GM21619 (cell line): Measurements from ENCODE around the gene ADARB2.

ENCODE experiments used
- ATAC-seq: cut with Tn5 transposase; IDR thresholded peaks from one replicate; pipeline ENCODE4 v1.9.1; 2021; ENCODE audit not compliant: unreplicated experiment

ADARB2 gene

DNA sequence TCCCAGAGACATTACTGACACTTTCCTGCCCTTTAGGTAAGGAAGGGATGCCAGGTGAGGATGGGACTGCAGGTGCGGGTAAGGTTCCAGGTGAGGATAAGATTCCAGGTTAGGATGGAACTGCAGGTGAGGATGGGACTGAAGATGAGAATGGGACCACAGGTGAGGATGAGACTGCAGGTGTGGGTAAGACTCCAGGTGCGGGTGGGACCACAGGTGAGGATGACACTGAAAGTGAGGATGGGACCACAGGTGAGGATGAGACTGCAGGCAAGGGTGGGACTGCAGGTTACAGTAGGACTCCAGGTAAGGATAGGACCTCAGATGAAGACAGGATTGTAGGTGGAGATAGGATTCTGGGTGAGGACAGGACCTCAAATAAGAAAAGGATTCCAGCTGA, 358.9 kb downstream of the ADARB2 start:
- ATAC-seq, result no peak

DNA sequence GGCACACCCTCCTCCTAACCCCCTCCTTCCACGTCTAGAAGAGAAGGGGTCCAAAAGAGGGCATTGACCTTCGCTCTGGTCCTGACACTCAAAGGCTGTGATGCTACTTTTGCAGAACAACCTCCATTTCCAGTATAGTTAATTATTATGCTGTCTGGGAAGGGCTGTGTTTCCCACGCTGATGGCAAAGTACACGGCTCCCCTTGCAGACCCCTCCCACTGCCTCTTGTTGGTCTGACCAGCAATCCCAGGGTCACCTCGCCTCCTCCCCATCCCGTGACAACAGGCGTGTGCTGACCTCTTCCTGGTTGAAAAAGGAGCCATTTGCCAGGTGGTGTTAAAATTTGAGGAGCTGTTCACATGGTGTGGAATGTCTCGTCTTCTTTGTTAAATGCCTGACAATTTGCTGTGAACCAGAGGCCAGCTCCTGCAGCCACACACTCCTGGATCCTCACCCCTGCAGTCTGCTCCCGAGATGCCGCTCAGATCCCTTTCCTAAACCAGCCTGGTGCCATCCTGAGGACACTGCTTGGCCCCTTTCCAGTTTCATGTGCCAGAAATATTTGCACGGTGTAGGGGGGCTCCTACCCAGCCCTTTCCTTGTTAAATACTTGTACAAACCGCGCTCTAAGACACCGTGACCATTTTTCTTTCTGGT, 359.5 kb downstream of the ADARB2 start:
- ATAC-seq, result no peak

DNA sequence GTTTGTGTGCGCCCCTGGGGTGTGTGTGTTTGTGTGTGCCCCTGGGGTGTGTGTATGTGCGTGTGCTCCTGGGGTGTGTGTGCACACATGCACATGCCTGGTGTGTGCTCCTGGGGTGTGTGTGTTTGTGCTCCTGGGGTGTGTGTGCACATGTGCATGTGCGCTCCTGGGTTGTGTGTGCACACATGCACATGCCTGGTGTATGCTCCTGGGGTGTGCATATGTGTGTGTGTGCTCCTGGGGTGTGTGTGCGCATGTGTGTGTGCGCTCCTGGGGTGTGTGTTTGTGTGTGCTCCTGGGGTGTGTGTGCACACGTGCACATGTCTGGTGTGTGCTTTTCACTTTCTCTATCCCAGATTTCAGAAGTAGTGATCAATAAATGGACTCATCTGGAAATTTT, 360.1 kb downstream of the ADARB2 start:
- ATAC-seq, result no peak

DNA sequence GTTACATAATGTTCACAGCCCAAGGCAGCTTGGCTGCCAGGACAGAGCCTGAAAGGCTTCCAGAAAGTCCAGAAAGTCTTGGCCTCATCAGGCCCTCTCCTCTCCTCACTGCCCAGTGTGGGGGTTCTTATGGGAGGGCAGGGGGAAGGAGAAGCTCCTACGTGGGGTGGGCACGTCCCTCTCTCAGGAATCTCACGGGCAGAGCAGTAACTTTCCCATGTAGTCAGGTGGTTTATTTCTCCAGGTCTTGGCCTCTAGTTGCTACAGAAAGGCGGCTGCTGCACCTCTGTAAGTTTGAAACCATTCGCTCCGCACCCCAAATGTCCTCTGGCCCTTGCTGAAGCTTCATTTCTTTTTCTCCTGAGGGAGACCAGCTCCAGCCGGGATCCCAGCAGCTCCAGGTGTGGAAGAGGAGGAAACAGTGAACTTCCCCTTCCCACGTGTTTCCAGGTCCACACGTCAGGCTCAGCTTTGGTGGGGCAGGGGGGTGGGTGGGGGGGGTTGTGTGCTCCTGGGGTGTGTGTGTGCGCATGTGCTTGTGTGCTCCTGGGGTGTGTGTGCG, 360.9 kb downstream of the ADARB2 start:
- no peak for ATAC-seq

DNA sequence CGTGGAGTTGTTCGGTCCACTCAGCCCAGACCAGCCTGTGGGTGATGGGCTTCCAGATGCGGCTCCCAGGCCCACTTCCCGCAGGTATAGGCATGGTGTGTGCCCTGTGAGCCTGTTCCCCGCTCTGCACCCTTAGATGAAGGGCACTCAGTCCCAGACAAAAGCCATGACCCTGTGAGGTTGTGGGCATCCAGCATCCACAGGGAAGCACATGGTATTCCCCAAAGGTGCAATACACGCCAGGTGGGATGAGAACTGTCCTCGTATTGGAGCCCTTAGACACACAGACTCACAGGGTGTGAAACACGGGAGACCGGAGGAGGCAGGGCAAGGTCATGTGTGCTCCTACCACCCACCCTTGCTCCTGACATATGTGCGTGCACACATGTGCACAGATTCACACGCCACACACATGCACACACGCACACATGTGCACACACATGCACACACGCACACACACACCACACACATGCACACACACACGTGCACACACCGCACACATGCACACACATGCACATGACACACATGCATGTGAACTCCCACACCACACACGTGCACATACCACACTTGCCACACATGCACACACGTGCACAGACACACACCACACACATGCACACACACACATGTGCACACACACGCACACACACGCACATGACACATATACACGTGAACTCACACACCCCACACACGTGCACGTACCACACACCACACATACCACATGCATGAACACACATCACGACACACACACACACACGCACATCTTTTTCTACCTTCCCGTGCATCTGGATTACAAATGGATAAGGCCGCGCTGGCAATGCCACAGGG, 361.8 kb downstream of the ADARB2 start:
- ATAC-seq, result no peak

DNA sequence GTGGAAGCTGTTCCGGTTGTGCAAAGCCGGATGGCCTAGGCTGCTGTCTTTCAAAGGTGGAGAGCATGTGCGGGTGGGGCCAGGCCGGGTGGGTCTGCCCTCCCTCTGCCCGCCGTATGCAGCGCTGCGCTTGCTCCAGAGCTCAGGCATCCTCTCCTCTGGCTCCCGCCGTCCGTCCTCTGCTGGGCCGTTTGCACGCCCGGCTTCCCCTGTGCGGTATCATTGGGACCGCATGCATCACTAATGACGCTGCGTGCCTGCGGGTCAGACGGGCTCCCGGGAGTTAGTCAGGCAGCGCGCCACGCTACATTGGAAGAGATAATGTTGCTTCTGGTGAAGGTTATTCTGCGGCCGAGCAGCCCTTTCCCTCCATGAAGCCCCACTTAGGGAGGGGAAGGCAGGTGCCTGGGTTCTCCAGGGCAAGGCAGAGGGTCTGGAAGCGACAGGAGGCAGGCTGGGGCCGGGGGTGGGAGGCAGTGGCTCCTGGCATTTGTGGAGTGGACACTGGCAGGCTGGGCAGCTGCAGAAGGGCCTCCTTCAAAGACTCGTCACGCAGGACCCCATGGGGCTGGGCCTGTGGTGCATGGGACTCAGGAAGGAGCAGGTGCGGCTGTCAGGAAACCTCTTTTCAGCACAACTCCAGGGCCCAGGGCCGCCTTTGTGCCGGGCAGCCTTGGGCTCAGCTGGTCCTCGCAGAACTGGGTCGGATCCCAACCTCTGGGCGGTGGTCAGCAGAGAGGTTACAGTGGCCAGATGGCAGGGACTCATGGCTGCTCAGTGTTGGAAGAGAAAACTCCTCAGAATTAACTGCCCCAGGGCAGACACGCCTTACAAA, 362.6 kb downstream of the ADARB2 start:
- no peak for ATAC-seq

DNA sequence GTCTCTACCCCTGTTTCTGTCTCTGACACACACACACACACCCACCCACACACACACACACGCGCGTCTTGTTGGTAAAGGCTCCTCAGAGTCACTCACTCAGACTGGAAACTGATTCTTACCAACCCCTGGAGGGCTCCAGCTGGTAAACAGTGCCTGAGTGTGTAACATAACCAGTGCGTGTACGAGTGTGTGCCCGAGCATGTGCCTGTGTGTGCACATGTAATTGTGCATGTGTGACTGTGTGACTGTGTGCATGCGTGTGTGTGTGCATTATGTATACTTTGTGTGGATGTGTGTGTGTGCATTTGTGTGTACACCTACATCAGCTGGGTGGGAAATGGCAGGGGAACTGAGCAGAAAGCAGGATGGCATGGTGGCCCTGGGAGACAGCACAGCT, 364.0 kb downstream of the ADARB2 start:
- no peak for ATAC-seq

DNA sequence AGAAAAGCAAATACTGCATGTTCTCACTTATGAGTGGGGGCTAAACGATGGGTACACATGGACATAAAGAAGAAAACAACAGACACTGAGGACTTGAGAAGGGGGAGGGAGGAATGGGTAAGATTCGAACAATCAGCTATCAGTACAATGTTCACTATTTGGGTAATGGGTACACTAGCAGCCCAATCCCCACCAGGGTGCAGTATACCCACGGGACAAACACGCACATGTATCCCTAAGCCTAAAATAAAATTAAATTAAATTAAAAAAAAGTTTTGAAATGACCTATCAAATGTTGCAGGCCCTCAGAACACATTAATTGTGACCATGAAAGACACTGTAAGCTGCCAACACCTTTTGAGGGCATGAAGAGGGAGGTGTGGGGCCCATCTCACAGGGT, 365.1 kb downstream of the ADARB2 start:
- ATAC-seq, result no peak

DNA sequence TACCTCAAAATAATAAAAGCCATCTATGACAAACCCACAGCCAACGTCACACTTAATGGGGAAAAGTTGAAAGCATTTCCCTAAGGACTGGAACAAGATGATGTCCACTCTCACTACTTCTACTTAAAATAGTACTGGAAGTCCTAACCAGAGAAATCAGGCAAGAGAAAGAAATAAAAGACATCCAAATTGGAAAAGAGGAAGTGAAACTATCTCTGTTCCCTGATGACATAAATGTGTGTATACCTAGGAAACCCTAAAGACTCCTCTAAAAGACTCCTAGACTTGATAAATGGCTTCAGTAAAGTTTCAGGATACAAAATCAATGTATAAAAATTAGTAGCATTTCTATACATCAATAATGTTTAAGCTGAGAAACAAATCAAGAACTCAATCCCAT, 367.0 kb downstream of the ADARB2 start:
- no peak for ATAC-seq

DNA sequence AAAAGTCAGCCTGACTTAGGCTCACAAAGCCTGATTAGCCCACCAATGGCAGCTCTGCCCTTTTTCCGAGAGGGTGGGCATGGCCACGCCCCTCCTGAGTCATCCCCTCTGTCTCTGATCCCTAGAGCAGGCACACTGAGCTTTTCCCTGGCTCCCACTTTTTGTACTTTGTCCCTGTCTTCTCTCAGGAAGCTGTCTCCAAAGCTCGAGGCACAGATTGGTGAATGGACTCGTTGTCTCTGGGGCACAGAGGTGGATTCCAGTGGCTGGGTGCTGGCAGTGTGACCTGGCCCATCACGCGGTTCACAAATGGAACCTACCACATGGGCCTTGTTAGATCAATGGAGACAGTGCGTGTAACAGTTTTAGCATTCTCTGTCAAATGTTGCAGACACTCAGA, 367.7 kb downstream of the ADARB2 start:
- ATAC-seq, result no peak

DNA sequence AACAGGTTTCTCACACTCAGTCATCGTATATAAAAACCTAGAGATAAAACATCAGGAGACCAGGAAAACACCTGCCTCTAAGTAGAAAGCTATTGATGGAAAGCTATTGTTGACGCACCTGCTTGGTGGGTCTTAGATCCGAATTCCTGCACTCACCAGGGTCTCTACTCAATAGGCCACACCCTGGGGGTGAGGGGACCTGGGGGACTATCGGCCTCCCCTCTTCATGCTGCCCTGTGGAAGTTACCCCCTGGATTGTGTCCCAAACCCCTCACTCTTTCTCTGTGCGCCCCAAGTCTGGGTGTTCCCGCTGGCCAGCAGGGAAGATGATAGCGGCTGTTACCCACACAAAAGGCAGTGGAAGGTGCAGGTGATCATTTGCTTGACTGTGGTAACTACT, 368.1 kb downstream of the ADARB2 start:
- ATAC-seq, result no peak

DNA sequence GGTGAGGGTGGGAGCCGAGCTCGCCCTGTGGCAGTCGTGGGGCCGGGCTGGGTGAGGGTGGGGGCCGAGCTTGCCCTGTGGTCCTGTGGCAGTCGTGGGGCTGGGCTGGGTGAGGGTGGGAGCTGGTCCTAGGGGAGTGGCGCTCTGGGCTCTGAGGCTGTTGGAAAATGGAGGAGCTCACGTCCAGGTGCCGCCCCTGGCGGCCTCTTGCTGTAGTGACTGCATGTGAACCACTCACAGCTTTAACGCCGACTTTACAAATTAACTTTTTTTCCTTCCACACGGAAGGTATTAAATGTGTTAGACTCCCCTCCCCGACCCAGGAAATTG, 368.5 kb downstream of the ADARB2 start:
- no peak for ATAC-seq

DNA sequence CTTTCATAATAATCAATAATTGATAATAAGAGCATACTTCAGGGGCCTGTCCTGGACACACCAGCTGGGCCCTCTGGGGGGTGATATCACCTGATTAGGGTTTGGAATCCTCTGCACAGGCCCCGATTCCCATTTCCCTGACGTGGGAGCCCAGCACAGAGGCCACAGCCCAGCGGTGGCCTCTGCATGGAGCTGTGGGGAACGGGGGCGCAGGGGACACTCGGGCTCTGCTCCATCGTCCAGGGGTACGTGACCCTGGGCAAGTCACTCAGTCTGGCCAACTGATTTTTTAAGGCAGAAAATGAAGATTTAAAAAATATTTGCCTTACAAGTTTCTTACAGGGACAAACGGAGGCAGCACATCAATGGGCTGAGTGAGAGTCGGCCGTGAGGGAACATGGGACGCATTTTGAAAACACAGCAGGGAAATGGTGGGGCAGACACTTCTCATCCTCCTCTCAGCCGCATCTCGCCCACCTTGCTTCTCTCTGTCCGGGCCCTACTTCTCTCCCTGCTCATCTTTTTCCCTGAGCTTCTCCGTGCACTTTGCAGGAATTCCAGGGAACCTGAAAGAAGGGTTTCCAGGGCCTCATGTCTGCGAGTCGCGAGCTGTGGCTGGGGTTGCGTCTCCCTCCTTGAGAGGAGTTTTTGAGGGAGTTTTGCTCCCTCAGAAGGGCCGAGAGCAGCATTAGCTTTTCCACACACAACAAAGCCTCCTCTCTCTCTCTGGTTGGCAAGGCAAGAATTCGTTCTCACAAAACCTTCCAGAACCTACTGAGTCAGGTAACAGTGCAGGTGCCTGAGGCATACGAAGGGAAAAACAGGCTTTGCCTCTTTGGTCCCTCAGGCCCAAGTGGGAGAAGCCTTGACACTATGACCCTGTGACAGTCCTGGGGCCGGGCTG, 369.1 kb downstream of the ADARB2 start:
- no peak for ATAC-seq

DNA sequence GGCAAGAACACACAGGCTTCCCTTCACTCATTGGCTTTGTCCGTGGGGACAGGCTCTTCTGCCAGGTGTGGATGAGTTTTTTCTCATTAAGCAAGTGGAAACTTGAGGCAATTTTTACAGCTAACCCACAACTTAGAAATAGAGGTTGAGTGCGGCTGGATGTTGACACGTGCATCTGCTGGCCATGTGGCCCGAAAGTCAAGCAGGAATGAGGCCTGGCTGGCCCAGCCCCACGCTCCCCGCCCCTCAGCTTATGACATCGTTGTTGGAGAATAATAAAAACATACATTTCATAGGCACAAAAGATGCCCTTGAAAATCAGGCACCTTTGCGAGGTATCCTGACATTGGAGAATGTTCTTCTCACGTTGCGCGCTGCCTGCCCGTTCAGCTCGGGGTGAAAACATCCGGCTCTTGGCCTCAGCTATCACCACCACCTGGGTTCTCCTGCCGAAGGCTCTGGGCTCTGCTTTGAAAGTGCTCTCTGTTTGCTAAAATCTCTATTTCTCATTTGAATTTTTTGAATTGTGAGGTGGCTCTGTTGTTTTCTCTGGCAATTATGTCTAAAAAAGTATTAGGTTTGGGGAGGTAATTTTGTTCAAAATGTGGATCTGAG, 370.4 kb downstream of the ADARB2 start:
- no peak for ATAC-seq

DNA sequence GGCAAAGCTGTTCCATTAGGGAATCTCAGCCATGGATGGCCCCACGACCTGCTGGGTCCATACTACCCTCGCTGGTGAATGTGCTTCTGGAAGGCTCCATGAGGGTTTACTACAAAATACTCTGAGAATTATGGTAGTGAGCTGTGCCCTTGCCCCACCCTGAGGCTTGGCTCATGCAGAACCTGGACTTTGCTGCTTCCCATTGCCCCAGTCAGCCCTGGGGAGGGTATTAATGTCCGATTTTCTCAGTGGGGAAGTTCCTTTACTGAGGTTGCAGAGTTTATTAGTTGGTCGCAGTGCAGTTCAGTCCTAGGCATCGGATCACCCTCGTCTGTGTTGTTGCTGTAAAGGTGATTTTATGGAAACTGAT, 371.0 kb downstream of the ADARB2 start:
- ATAC-seq, result no peak

DNA sequence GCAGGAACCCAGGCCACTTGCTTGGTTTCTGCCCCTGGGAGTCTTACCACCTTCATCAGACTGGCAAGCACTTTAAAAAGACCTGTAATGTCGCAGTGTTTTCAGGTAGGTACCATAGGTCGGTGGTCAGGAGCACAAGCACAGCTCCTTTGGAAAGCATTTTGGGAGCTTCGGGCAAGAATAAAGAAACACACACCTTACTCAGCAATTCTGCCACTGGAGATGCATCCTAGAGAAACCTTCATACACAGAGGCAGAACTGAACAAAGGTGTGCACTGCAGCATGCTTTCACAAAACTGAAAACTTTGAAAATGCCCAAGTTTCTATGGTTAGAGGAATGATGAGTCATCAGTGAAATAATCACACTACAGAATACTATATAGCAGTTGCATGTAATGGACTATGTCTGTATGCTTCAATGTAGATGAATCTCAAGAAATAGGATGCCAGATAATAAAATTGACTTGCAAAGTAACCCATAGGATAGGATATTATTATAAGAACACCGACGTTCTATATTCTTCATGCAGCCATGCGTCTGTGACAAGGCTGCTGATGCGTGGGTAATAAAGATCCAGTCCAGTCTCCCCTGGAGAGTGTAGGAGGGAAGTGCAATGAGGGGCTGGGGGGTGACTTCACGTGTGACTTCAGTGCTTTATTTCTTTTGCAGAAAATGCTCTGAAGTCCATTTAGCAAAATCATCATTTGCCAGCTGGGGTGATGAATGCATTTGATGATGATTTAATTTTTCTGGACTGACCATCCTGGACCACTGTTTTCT, 371.6 kb downstream of the ADARB2 start:
- no peak for ATAC-seq

DNA sequence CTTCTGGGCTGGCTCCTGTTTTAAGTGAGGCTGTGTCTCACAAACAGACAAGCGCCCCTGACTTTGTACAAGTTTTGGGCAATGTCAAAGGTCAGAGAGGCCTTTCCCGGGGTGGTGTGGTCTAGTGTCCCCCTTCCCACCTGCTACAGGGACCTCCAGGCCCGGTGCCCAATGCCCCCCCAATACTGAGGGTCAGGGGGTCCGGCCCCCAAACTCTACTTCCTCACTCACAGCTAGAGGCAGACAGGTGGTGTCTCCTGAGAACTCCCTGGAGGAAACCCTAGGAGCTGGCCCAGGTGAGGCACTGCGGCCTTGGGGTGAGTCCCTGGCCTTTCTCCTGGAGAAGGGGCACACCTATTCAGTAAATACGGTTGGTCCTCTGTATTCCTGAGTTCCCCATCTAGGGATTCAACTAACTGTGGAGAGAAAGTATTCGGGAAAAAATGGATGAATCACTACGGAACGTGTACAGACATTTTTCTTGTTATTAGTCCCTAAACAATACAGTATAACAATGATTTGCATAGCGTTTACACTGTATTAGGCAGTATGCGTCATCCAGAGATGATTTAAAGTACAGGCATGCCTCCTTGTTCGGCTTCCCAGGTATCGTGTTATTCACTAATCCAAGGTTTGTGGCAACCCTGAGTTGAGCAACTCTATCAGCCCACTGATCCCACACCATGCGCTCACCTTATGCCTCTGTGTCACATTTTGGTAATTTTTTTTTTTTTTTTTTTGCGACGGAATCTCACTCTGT, 373.0 kb downstream of the ADARB2 start:
- ATAC-seq, result no peak

DNA sequence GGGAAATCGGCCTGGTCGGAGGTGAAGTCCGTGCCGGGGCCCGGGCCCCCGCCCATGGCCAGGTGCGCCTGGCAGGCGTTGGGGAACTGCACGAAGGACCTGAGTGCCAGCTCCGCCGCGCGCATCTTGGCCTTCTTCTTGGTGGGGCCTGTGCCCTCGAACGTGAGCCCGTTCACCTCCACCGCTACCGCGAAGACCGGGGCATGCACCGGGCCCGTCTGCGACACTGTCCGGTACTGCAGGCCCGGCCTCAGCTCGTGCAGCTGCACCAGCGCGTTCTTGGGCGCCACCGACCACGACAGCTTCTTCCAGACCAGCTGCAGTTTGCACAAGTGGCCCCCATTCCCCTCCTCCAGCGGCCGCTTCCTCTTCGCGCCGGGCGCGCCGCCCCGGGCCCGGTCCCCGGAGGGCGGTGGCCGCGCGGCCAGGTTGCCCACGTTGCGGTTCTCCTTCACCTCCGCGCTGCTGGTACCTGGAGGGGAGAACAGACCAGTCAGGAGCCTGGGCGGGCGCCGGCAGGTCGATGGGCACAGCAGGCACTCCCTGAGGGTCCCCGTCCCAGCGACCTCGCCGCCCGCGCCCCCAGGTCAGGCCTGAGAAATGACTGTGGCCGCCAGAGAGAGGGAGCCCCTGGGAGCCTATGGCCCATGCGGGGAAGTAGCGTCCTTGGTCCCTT, 373.7 kb downstream of the ADARB2 start:
- ATAC-seq, result no peak
